Activated T-helper 1 cell treated with Interleukin-2 at 50 U/mL for 16 hours (primary cell): ENCODE data around the gene ITFG1.
"Not testable (repeated sequence)": the region's sequence is repeated elsewhere in the genome, so short reads cannot be mapped to it uniquely, and the experiment has no call there.

Source experiments
- DNase-seq: peaks from one replicate; pipeline ENCODE4 v3.0.0-alpha.2; 2020; ENCODE audit warnings: low read depth

The ITFG1 gene

DNA sequence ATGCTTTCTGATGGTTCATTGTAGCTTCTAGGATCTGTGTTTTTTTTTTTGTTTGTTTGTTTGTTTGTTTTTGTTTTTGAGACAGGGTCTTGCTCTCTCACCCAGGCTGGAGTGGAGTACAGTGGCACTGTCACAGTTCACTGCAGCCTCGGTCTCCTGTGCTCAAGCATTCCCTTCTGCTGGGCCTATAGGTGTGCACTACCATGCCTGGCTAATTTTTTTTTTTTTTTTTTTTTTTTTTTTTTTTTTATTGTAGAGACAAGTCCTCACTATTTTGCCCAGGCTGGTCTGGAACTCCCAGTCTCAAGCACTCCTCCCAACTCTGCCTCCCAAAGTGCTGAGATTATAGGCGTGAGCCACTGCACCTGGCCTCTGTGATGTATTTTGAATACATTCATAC lies 12.1 kb upstream of the ITFG1 start:
- DNase-seq: not testable (repeated sequence)

- DNase-seq: no peak
Measured at GRCh38 chr16:47470810-47471209, 9.9 kb upstream of the ITFG1 start.

DNA sequence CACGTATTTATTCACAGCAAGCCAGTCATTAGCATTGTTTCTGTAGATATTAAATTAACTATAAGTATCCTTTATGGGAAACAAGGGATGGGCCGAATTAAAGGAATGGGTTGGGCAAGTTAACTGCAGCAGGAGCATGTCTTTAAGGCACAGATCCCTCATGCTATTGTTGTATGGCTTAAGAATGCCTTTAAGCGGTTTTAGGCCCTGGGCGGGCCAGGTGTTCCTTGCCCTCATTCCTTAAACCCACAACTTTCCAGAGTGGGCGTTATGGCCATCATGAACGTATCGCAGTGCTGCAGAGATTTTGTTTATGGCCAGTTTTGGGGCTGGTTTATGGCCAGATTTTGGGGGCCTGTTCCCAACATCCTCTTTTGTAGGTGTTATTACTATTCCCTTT lies 9.3 kb upstream of the ITFG1 start:
- DNase-seq: no peak

GRCh38 chr16:47469227-47469626 lies 8.4 kb upstream of the ITFG1 start:
- no peak for DNase-seq

GRCh38 chr16:47468070-47468689 lies 7.3 kb upstream of the ITFG1 start:
- not testable (repeated sequence) for DNase-seq

DNA sequence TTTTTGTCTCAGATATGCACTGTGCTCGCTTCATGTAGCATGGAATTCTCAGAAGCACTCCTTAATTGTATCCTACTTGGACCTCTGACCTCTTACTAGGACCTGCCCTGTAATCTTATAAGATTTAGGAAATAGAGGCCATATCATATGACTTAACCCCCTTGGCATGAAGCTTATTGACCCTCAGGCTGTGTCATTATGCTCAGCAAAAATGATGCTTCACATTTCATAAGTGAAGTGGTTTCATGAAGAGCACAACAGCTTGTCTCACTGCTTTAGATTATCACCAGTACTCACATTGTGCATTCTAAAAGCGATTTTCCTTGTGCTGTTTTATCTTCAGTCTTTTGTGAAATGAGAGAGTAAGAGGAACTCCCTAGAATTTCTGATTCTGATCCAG lies 6.6 kb upstream of the ITFG1 start:
- DNase-seq: no peak

GRCh38 chr16:47465919-47466630 lies 5.2 kb upstream of the ITFG1 start:
- no peak for DNase-seq

DNA sequence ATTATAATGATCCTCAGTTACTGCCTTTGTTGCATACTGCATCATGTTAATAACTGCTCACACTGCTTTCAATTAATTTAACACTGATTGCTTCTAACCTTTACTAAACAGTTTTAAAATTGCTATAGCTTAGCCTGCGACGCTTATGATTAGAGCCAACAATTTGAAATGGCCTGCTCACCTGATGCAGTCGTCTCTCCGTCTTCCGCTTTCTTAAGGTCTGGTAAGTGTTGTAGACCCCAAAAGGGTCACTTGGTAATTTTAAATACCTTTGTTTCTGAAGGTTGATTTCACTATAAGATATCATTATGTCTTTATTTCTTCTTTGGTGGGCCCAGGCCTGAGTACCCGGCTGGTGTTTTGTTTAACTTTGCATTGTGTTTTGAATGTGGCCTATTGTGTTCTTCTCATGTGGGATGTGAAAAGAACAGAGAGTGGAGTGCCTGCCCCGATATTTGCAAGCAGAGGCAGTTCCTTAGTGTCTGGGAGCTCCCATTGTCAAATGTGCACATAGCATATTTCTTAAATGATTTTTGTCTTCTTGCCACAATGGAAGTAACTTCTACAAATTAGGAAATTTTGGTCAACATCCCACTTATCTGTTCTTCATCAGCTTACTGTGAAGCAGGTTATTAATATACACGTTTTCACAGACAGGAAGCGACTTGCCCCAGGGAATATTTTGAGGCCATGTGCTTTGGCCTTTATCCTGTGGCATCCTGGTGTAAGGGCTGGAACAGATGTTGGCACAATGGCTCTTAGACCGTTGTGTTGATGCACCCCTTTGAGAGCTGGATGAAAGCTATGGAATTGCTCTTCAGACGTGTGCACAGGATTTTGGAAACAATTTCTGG lies 3.1 kb upstream of the ITFG1 start:
- no peak for DNase-seq

DNA sequence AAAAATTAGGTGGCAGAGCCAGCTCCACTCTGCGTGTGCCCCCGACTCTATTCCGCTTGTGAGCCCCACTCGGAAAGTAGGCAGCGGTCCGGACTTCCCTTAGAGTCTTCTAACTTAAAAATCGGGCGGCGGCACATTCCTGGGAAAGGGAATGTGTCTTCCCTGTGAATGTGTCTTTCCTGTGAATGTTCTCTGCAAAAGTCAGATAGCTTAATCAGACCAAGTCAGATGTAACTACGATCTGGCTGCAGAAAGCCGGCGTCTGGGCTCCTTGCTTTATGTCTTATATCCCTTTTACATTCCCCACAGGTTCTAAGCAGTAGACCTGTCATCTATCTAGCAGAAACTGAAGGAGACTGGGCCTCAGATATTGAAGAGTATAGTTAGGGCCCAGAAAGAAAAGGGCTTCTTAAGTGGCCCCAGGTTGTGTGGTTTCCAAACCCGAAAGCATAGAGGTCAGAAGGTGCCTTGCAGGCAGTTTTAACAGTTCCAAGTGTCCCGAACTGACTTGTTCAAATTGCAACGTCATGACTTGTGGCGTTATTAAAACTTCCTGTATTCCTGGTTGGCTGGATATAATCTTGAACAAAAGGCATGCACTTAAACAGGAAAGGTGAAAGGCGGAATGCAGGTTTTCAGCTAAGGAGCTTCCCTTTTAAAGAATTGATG lies 869 bp upstream of the ITFG1 start:
- DNase-seq: no peak

DNA sequence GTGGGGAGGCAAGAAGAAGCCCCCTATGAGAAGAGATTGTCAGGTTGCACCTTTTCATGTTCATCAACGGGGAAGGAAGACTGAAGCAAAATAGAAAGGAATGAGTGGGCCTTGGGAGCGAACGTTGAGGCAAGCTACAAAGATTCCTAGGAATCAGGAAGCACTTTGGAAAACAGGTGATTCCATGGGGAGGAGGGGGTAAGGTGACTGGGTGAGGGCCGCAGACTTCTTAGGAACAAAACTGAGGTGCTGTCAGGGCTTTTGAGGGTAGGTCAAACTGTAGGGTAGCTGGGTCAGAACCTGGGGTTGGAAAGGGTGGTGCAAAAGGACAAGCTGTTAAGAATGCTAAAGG lies 528 bp downstream of the ITFG1 start:
- DNase-seq: no peak

GRCh38 chr16:47459603-47460002 lies 1.3 kb downstream of the ITFG1 start:
- no peak for DNase-seq

DNA sequence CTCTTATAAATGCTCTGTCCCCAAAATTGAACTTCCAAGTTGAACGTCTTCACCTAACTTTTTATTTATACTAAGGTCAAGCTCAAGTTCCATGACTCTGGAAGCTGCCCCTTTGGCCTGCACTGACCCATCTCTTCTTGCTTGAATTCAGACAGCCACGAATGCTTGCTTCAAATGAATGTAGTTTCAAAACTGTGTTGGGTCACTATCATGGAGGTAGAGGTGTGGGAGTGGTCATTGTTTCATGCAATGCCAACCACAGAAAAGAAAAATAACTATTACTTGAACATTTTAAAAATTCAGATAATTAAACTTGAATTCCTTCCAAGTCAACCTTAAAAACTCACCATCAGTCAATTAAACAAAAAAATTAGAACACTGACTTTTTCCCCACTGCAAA lies 2.5 kb downstream of the ITFG1 start:
- no peak for DNase-seq

GRCh38 chr16:47449788-47450187 lies 11.1 kb downstream of the ITFG1 start:
- DNase-seq: no peak

DNA sequence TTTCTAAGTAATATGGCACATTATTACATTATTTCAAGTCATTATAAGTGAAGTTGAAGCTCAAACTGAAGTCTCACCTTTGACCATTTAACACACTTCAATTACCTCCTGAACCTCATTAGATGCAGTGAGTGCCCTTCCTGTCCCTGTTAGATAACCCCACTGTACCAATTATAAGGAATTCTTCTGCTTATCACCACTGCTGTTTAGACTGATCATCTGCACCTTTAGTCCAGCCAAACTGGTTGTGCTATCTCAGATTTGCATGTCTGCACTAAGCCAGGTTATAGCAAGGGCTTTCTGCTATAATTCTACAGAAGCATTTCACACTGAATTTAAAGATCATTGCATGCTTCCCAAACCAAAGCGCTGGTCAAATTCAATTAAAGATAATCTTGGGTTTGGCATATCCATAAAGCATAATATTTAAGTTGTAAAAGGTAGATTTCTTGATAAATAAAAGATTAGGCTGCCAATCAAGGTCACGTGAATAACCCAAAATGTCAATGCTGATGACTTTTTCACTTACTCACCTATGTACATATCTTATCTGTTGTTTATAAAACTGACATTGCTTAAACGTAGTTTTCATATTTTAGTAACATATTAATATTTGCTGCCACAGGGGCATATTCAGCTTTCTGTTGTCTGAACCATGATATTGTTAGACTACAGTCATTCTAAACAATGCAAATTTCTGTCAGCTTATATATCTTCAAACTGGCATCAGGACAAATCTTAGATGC lies 11.9 kb downstream of the ITFG1 start:
- DNase-seq: no peak

DNA sequence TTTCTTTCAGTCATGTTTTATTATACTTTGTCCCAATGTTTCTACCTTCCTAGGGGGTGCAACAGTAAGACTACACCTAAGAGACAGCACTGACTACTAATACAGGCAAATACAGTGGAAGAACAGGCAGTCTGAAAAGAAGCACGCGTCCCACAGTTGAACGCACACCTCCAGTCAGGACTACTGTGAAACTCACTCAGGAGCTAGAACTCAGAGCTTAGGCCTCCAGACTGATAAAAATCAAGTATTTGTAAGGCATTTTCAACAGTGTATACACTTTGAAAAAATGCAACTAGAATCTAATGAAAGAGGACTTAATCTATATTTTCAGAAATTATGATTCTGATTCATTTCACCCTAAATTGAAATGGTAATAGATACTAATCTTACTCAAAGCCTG lies 14.4 kb downstream of the ITFG1 start:
- no peak for DNase-seq

DNA sequence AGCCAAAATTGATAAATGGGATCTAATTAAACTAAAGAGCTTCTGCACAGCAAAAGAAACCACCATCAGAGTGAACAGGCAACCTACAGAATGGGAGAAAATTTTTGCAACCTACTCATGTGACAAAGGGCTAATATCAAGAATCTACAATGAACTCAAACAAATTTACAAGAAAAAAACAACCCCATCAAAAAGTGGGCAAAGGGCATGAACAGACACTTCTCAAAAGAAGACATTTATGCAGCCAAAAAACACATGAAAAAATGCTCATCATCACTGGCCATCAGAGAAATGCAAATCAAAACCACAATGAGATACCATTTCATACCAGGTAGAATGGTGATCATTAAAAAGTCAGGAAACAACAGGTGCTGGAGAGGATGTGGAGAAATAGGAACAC lies 18.0 kb downstream of the ITFG1 start:
- DNase-seq: not testable (repeated sequence)

- not testable (repeated sequence) for DNase-seq
Measured at GRCh38 chr16:47440066-47440465, 20.8 kb downstream of the ITFG1 start.

DNA sequence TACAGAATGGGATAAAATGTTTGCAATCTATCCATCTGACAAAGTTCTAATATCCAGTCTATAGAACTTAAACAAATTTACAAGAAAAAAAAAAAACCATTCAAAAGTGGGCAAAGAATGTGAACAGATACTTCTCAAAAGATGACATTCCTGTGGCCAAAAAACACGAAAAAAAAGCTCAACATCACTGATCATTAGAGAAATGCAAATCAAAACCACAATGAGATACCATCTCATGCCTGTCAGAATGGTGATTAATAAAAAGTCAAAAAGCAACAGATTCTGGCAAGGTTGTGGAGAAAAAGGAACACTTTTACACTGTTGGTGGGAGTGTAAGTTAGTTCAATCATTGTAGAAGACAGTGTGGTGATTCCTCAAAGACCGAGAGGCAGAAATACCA lies 26.6 kb downstream of the ITFG1 start:
- not testable (repeated sequence) for DNase-seq

DNA sequence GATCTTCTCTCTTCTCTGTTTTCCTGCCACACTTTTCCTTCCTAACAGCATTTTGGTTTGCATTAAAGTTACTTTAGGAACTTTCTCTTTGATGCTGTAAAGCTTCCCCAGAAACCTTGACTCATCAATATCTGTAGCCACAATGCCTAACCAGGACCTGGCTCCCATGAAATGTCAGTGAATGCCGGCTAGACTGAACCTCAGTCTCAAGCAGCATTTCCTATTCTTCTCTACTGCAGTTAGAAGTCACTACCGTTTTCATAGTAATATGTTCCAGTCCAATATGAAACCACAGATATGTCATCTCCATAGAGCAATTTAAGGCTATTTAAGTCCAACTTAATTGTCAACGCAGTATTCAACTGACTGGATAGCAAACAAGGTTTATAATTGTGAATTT lies 28.9 kb downstream of the ITFG1 start:
- DNase-seq: no peak

DNA sequence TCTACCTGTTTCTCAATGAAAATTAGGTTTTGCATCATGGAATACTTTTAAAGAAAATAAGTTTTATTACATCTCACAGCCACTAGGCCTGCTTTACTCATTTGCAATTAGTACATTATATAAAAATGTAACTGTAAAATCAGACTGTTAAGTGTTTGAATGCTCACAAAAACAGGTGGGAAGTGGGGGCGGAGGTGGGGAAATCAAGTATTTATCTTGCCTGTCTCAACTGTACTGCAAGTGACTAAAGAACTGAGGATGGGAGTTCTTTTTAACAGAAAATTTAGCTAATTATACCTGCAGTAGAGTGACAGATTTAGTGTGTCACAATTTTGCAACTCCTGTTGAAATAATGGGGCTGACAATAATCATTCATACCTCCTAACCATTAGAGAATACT lies 34.1 kb downstream of the ITFG1 start:
- no peak for DNase-seq

- DNase-seq: no peak
Measured at GRCh38 chr16:47424846-47425245, 36.0 kb downstream of the ITFG1 start.

GRCh38 chr16:47416869-47417268 lies 44.0 kb downstream of the ITFG1 start:
- no peak for DNase-seq
